Measurements from ENCODE around the gene SIGLEC14.
"Not testable (repeated sequence)": the region's sequence is repeated elsewhere in the genome, so short reads cannot be mapped to it uniquely, and the experiment has no call there.

Gene SIGLEC14

DNA sequence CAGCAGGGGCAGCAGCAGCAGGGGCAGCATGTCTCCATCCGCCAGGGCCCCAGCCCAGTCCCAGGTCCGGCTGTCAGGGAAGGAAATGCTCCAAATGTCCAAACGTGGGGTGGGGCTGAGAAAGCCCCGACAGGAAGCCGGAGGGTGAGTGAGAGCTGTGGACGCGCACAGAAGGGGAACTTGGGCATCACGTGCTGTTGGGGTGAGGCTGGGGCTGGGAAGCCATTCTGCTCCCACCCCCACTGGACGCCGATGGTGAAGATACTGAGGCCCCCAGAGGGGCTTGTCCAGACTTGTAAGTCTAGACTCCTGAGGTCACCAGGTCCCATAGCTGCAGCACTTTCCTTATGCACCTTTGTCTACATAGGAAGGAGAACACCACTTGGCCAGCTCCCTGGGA, at the start of gene SIGLEC14:
Gene SIGLEC14 (minus strand): TSS at position 96 of the 400 bp plus-strand sequence. CDS start 66 bp downstream, at position 30.
- not testable (repeated sequence) for DNase-seq

DNA sequence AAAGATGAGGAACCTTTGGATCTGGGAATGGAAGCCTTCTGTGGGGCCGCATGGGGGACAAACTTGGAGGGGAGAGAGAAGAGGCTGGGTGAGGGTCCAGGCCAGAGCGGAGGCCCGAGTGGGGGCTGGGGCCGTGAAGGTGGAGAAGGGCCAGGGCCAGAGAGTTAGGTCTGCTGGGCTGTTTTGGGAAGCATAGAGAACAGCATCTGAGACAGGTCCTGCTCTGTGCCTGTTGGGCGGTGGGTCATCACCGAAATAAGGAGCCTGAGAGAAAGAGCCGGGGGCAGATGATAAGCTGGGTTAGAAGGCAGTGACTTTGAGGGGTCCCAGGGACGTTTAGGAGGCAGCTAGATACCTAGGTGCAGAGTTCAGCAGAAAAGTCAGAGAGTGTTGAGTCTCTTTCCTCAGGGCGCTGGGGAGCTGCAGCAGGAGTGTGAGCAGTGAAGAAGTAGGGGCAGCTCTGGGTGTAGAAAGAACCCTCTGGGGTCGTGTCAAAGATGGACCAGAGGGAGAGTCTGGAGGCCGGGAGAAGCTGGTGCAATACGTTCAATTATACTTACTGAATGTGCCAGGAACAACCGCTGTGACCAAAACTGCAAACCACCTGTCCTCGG, 49.2 kb upstream of the SIGLEC14 start:
- no peak for DNase-seq

- no peak for DNase-seq
Measured at GRCh38 chr19:51695088-51695487, 48.5 kb upstream of the SIGLEC14 start.

- no peak for DNase-seq
Measured at GRCh38 chr19:51694318-51695085, 47.9 kb upstream of the SIGLEC14 start.

DNA sequence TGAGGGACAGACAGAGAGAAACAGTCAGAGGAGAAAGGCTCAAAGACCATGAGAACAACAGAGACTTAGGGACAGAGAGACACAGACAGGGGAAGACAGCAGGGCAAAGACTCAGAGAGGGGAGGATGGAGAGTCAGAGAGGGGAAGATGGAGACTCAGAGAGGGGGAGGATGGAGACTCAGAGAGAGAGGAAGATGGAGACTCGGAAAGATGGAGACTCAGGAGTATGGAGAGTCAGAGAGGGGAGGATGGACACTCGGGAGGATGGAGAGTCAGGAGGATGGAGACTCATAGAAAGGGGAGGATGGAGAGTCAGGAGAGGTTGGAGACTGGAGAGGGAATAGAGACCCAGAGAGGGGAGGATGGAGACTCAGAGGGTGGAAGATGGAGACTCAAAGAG, 47.2 kb upstream of the SIGLEC14 start:
- no peak for DNase-seq

GRCh38 chr19:51693260-51693659, 46.6 kb upstream of the SIGLEC14 start, which contains the start of gene SPACA6:
SPACA6 (plus strand) TSS chr19:51693330; CDS start chr19:51693527, 197 bp downstream.
- DNase-seq = no peak

GRCh38 chr19:51692468-51692867, 45.8 kb upstream of the SIGLEC14 start:
- no peak for DNase-seq

DNA sequence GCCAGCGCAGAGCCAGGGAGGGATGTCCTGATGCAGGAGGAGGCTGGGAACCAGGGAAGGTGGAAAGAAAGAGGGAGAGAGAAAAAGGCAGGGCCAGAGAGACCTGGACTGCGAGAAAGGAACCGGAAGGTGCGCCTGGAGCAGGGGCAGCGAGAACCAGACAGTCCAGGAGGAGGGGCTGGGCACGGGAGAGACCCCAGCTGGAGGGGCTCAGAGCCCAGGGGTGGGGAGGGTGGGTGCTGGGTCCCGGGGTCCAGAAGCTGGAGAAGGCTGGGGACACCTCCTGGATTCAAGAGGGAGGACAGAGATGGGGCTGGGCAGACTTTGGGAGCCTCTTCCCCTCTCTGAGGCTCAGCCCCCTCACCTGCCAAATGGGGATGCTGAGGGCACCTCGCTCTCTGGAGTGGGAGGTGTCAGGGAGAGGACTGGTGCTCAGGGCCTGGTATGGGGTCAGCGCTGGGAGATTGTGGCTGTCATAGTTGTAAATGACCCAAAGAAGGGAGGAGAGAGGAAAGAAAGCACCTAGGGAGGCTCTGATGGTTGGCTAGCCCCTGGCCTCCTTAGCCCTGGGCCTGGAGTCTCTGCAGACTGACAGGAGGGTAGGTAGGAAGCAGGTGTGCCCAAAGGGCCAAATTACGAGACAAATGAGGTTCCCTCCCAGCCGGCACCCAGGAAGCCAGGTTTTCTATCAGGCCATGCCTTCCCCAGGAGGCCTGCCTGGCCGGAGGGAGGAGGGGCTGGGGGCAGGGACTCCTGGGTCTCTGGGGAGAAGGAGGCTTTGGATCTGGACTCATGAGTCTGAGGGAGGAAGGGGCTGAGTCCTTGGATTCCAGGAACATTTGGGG, 45.2 kb upstream of the SIGLEC14 start:
- DNase-seq = peak; percentile 52

DNA sequence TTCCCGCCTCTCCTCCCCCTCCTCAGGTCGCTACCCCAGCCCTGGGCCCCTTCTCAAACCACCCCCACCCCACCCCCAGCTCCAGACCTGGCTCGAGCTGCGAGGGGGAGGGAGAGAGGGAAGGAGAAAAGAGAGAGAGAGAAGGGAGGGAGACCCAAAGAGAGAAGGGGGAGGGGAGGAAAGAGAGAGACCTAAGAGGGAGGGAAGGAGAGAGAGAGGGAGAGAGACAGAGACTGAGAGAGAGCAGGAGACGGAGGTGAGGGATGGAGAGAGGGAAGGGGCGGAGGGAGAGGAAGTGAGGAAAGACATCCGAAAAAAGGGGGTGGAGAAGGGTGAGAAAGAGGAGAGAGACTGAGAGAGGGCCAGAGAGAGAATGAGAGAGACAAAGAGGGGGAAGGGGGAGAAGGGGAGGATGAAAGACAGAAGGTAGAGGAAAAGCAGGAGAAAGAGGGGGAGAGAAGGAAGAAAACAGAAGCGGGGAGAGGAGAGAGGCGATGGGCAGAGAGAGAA, 44.5 kb upstream of the SIGLEC14 start:
- DNase-seq = no peak

GRCh38 chr19:51690454-51691073, 43.9 kb upstream of the SIGLEC14 start:
- peak; percentile 96 for DNase-seq

DNA sequence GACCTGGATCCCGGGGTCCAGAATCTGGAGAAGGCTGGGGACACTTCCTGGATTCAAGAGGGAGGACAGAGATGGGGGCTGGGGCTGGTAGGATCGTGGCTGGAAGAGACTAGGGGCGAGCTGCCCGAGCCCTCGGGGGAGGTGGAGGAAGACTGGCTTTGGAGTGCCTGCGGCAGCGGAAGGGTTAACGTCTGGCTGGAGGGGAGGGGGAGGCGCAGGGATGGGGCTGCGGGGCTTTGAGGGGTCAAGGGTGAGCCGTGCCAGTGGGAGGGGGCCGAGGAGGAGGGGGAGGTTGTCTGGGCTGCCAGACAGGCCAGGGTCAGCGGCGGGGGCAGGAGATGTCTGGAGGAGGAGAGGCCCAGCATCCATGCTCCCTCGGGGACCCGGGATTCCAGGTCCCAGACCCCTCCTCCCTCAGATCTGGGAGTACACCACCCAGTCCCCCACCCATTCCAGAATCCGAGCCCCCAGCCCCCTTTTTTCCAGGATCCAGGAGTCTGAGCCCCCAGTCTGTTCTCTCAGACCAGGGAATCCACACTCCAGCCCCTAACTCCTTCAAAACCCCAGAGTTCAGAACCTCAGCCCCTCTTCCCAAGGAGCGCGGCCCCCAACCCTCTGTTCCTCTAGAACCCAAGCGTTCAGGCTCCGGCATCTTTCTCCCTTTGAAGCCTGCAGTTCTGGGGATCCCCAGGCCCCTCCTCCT, 43.3 kb upstream of the SIGLEC14 start:
- peak; percentile 84 for DNase-seq

GRCh38 chr19:51688671-51689571, 42.3 kb upstream of the SIGLEC14 start:
- peak; percentile 98 for DNase-seq

- DNase-seq = peak; percentile 80
Measured at GRCh38 chr19:51687791-51688670, 41.4 kb upstream of the SIGLEC14 start.

DNA sequence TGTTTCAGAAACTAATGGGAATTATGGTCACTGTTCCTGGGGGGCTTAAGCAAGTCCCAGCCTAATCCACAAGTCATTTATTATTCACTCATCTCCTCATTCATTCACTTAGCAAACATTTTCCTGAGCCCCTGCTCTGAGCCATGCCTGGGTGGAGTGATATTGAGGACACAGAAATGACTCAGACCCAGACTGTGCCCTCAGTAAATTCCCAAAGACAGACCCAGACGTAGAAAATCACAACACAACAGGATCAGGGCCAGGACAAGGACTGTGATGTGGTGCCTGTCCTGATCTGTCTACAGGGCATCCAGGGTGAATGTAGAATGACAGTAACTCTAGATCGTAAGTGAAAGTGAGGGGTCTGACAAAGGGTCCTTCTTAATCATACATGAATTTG, 39.5 kb upstream of the SIGLEC14 start:
- no peak for DNase-seq

DNA sequence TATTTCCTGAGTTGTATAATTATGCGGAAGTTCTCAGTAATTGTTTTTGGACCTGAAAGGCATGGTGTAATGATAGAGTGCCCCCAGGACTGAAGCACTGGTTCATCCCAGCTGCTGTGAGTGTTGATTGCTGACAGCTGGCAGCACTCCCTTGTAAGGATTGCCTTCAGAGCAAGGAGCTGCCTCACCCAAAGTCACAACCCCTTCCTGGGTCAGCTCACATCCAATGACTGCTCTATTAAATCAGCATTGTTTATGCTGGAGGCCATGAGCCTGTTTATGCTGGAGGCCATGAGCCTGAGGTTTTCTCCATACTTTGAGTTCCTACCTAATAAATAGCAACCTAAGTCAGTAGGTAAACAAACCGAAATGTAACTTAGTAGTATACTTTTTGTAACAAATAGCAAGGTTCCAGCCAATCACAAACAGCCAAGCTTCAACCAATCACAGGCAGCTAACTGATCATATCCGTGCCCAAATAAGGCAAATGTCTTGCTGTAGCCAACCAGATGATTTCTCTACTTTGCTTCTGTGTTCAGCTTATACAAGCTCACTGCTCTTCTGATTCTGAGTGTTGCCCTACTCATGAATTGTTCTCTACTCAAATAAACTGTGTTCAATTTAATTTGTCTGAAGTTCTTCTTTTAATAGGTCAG, 34.8 kb upstream of the SIGLEC14 start:
- DNase-seq = no peak

- no peak for DNase-seq
Measured at GRCh38 chr19:51680474-51680873, 33.8 kb upstream of the SIGLEC14 start.

GRCh38 chr19:51676566-51677083, 30.0 kb upstream of the SIGLEC14 start:
- DNase-seq = no peak

- DNase-seq = not testable (repeated sequence)
Measured at GRCh38 chr19:51675911-51676565, 29.4 kb upstream of the SIGLEC14 start.

DNA sequence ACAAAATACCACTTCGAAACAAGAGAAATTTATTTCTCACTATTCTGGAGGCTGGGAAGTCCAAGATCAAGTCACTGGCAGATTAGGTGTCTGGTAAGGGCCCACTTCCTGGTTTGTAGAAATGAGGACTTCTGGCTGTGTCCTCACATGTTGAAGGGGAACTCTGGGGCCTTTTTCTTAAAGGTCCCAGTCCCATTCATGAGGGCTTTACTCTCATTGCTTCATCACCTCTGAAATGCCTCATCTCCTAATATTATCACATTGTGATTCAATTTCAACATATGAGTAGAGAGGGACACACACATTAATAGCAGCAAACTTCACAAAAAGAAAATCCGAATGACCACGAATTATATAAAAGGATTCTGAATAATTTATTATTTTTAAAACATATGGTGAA, 21.6 kb upstream of the SIGLEC14 start:
- no peak for DNase-seq
